ENCODE results near the gene ZNF785. TPM values are rescaled to one million over a fixed set of nuclear protein-coding genes. Genes with fewer than 3 reads are reported as not detected.
"Not testable (repeated sequence)": the region's sequence is repeated elsewhere in the genome, so short reads cannot be mapped to it uniquely, and the experiment has no call there.

The ZNF785 gene
- polyA plus RNA-seq, 1 donor (not counting 4 experiments of a cell fraction or from before 2014, with no cell fraction given) = 3.4 TPM

- H3K36me3 ChIP-seq (ENCODE audit: control insufficient read depth in 2 of 2, extremely low read depth in 1 of 2, insufficient read depth in 2 of 2, low read length in 2 of 2); H3K79me2 ChIP-seq (ENCODE audit: control insufficient read depth, insufficient read depth, low read length); H2AFZ ChIP-seq (ENCODE audit: control insufficient read depth, low read length); H3K4me3 ChIP-seq (ENCODE audit: control insufficient read depth in 2 of 3, extremely low read depth in 1 of 3, insufficient read depth in 2 of 3, low read depth in 1 of 3, low read length in 3 of 3); H3K9me1 ChIP-seq (ENCODE audit: control insufficient read depth, extremely low read depth, insufficient read depth, low read length); H3K4me2 ChIP-seq (ENCODE audit: control insufficient read depth, extremely low read depth, insufficient read depth, low read depth, low read length); H4K20me1 ChIP-seq (ENCODE audit: control insufficient read depth, extremely low read depth, insufficient read depth, low read length); FAIRE-seq; H3K9me3 ChIP-seq (ENCODE audit: control insufficient read depth, low read depth, low read length); dilution Hi-C loops (cut with MboI; ENCODE audit: extremely low pct_ligation_motif_present, low sequenced_read_pairs); H3K9ac ChIP-seq (ENCODE audit: control insufficient read depth, extremely low read depth, insufficient read depth, low read length); H3K27me3 ChIP-seq (ENCODE audit: control insufficient read depth, extremely low read depth, insufficient read depth, low read length); DNase-seq (ENCODE audit: low read depth, low spot score); H3K27ac ChIP-seq (ENCODE audit: control insufficient read depth, insufficient read depth, low read length): not testable (repeated sequence)
- H3K4me1 ChIP-seq (ENCODE audit: control insufficient read depth, extremely low read depth, insufficient read depth, low read length) = peaks cover 11% of the 10 kb centered on the region
Measured at GRCh38 chr16:30539986-30540526, 45.4 kb downstream of the ZNF785 start.

GRCh38 chr16:30539000-30539964 lies 46.2 kb downstream of the ZNF785 start:
- peaks cover 5% of the 10 kb centered on the region for H3K79me2 ChIP-seq (ENCODE audit: control insufficient read depth, insufficient read depth, low read length)
- no peak overlapping the region for H3K4me2 ChIP-seq (ENCODE audit: control insufficient read depth, extremely low read depth, insufficient read depth, low read depth, low read length)
- H3K9me1 ChIP-seq (ENCODE audit: control insufficient read depth, extremely low read depth, insufficient read depth, low read length) = no peaks in the 10 kb centered on the region
- H3K36me3 ChIP-seq (ENCODE audit: control insufficient read depth in 2 of 2, extremely low read depth in 1 of 2, insufficient read depth in 2 of 2, low read length in 2 of 2) = no peaks in the 10 kb centered on the region
- DNase-seq (ENCODE audit: low read depth, low spot score) (no peak), FAIRE-seq (no peak)
- no peak for TF ChIP-seq EZH2 (IDR thresholded peaks at IDR 0.05; ENCODE audit: low read length)
- TF ChIP-seq, protein P1, sequence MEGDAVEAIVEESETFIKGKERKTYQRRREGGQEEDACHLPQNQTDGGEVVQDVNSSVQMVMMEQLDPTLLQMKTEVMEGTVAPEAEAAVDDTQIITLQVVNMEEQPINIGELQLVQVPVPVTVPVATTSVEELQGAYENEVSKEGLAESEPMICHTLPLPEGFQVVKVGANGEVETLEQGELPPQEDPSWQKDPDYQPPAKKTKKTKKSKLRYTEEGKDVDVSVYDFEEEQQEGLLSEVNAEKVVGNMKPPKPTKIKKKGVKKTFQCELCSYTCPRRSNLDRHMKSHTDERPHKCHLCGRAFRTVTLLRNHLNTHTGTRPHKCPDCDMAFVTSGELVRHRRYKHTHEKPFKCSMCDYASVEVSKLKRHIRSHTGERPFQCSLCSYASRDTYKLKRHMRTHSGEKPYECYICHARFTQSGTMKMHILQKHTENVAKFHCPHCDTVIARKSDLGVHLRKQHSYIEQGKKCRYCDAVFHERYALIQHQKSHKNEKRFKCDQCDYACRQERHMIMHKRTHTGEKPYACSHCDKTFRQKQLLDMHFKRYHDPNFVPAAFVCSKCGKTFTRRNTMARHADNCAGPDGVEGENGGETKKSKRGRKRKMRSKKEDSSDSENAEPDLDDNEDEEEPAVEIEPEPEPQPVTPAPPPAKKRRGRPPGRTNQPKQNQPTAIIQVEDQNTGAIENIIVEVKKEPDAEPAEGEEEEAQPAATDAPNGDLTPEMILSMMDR (optimal IDR thresholded peaks at IDR 0.05 in 1 of 3, IDR thresholded peaks at IDR 0.05 in 1 of 3, conservative IDR thresholded peaks at IDR 0.05 in 1 of 3; ENCODE audit: extremely low read depth in 1 of 3, insufficient read depth in 2 of 3, low read length in 3 of 3) = no peak
- no peaks in the 10 kb centered on the region for H3K27me3 ChIP-seq (ENCODE audit: control insufficient read depth, extremely low read depth, insufficient read depth, low read length)
- no peak overlapping the region for H2AFZ ChIP-seq (ENCODE audit: control insufficient read depth, low read length)
- no peak overlapping the region for H3K27ac ChIP-seq (ENCODE audit: control insufficient read depth, insufficient read depth, low read length)
- no peak overlapping the region for H3K4me3 ChIP-seq (ENCODE audit: control insufficient read depth in 2 of 3, extremely low read depth in 1 of 3, insufficient read depth in 2 of 3, low read depth in 1 of 3, low read length in 3 of 3)
- H3K9me3 ChIP-seq (ENCODE audit: control insufficient read depth, low read depth, low read length) = no peaks in the 10 kb centered on the region
- H3K9ac ChIP-seq (ENCODE audit: control insufficient read depth, extremely low read depth, insufficient read depth, low read length) = no peak overlapping the region
- dilution Hi-C loops (cut with MboI; ENCODE audit: extremely low pct_ligation_motif_present, low sequenced_read_pairs) = no loop called here
- no peaks in the 10 kb centered on the region for H4K20me1 ChIP-seq (ENCODE audit: control insufficient read depth, extremely low read depth, insufficient read depth, low read length)
- peaks cover 11% of the 10 kb centered on the region for H3K4me1 ChIP-seq (ENCODE audit: control insufficient read depth, extremely low read depth, insufficient read depth, low read length)

- H3K79me2 ChIP-seq (ENCODE audit: control insufficient read depth, insufficient read depth, low read length) = peaks cover 11% of the 10 kb centered on the region
- H3K27me3 ChIP-seq (ENCODE audit: control insufficient read depth, extremely low read depth, insufficient read depth, low read length); H4K20me1 ChIP-seq (ENCODE audit: control insufficient read depth, extremely low read depth, insufficient read depth, low read length); DNase-seq (ENCODE audit: low read depth, low spot score); FAIRE-seq; H3K27ac ChIP-seq (ENCODE audit: control insufficient read depth, insufficient read depth, low read length); H3K4me3 ChIP-seq (ENCODE audit: control insufficient read depth in 2 of 3, extremely low read depth in 1 of 3, insufficient read depth in 2 of 3, low read depth in 1 of 3, low read length in 3 of 3); H2AFZ ChIP-seq (ENCODE audit: control insufficient read depth, low read length); H3K9ac ChIP-seq (ENCODE audit: control insufficient read depth, extremely low read depth, insufficient read depth, low read length); H3K9me3 ChIP-seq (ENCODE audit: control insufficient read depth, low read depth, low read length); dilution Hi-C loops (cut with MboI; ENCODE audit: extremely low pct_ligation_motif_present, low sequenced_read_pairs); H3K36me3 ChIP-seq (ENCODE audit: control insufficient read depth in 2 of 2, extremely low read depth in 1 of 2, insufficient read depth in 2 of 2, low read length in 2 of 2); H3K9me1 ChIP-seq (ENCODE audit: control insufficient read depth, extremely low read depth, insufficient read depth, low read length): not testable (repeated sequence)
- peaks cover 11% of the 10 kb centered on the region for H3K4me1 ChIP-seq (ENCODE audit: control insufficient read depth, extremely low read depth, insufficient read depth, low read length)
- H3K4me2 ChIP-seq (ENCODE audit: control insufficient read depth, extremely low read depth, insufficient read depth, low read depth, low read length) = peak overlapping the region; percentile 97
Measured at GRCh38 chr16:30536391-30537024, 49.0 kb downstream of the ZNF785 start.
